OCI-M2 (cell line): ENCODE measurements around the gene MOK.
"Not testable (repeated sequence)": the region's sequence is repeated elsewhere in the genome, so short reads cannot be mapped to it uniquely, and the experiment has no call there.

Source experiments
- DNase-seq: peaks from one replicate; lab custom pipeline; 2025; ENCODE audit not compliant: unreplicated experiment; lab: John Stamatoyannopoulos, UW

Gene MOK

GRCh38 chr14:102321456-102322422 lies 16.8 kb upstream of the MOK start:
- no peak for DNase-seq

- no peak for DNase-seq
Observed at GRCh38 chr14:102320671-102321455, 15.9 kb upstream of the MOK start.

GRCh38 chr14:102320033-102320660 lies 15.2 kb upstream of the MOK start:
- DNase-seq = no peak

GRCh38 chr14:102319351-102320032 lies 14.5 kb upstream of the MOK start, which contains the start of gene ZNF839:
Gene ZNF839, plus strand, starts transcription at chr14:102319746. Its CDS starts 20 bp downstream, at chr14:102319766.
- DNase-seq = peak; percentile 47

GRCh38 chr14:102318781-102319276 lies 13.9 kb upstream of the MOK start:
- no peak for DNase-seq

GRCh38 chr14:102317564-102318248 lies 12.7 kb upstream of the MOK start:
- DNase-seq = no peak

- peak; percentile 95 for DNase-seq
Observed at GRCh38 chr14:102316743-102317563, 12.0 kb upstream of the MOK start.

GRCh38 chr14:102316338-102316742 lies 11.4 kb upstream of the MOK start:
- DNase-seq = no peak

GRCh38 chr14:102315121-102315520 lies 10.2 kb upstream of the MOK start:
- no peak for DNase-seq

GRCh38 chr14:102314242-102315011 lies 9.5 kb upstream of the MOK start:
- peak; percentile 59 for DNase-seq

- no peak for DNase-seq
Observed at GRCh38 chr14:102303664-102304063, 1.3 kb downstream of the MOK start.

- not testable (repeated sequence) for DNase-seq
Observed at GRCh38 chr14:102298303-102299070, 6.5 kb downstream of the MOK start.

- DNase-seq = no peak
Observed at GRCh38 chr14:102297436-102298170, 7.4 kb downstream of the MOK start.

GRCh38 chr14:102295270-102295669 lies 9.7 kb downstream of the MOK start:
- no peak for DNase-seq

- DNase-seq = no peak
Observed at GRCh38 chr14:102293781-102294180, 11.2 kb downstream of the MOK start.

GRCh38 chr14:102292441-102292840 lies 12.5 kb downstream of the MOK start:
- DNase-seq = no peak

- no peak for DNase-seq
Observed at GRCh38 chr14:102288139-102288538, 16.8 kb downstream of the MOK start.
